Activated B cell treated with CpG ODN at 0.5 μM for 24 hours (primary cell): ENCODE results near the gene ZNF408. TPM values are rescaled to one million over a fixed set of nuclear protein-coding genes. Genes with fewer than 3 reads are reported as not detected.
"Not testable (repeated sequence)": the region's sequence is repeated elsewhere in the genome, so short reads cannot be mapped to it uniquely, and the experiment has no call there.

ENCODE experiments used
- ATAC-seq: fragments of 200-7000 bp; cut with Tn5 transposase; one replicate; pipeline ENCODE4 v1.10.0; 2021; ENCODE audit warnings: low read depth, mild to moderate bottlenecking, moderate library complexity
- CTCF ChIA-PET: fragments of 350-600 bp; sonication (Branson Sonifier 250); formaldehyde crosslinking; loops from one replicate; lab custom pipeline; 2021; ENCODE audit warnings: antibody characterized with exemption; lab: Charles Lee
- POLR2A ChIA-PET: fragments of 350-600 bp; sonication (Branson Sonifier 250); formaldehyde crosslinking; loops from one replicate; lab custom pipeline; 2021; ENCODE audit warnings: antibody characterized with exemption; lab: Charles Lee
- DNase-seq: peaks from one replicate; pipeline ENCODE4 v3.0.0; 2022
- H3K27ac Mint-ChIP-seq: one replicate; pipeline ENCODE4 v1.8.0; 2020; ENCODE audit warnings: mixed read lengths
- H3K27me3 Mint-ChIP-seq: one replicate; pipeline ENCODE4 v1.8.0; 2021; ENCODE audit warnings: mixed read lengths
- H3K36me3 Mint-ChIP-seq: one replicate; pipeline ENCODE4 v1.8.0; 2021; ENCODE audit warnings: low read depth, mixed read lengths
- H3K4me1 Mint-ChIP-seq: one replicate; pipeline ENCODE4 v1.8.0; 2021; ENCODE audit warnings: mixed read lengths
- H3K4me3 Mint-ChIP-seq: one replicate; pipeline ENCODE4 v1.8.0; 2020; ENCODE audit warnings: mild to moderate bottlenecking, mixed read lengths
- H3K9me3 Mint-ChIP-seq: one replicate; pipeline ENCODE4 v1.8.0; 2020; ENCODE audit warnings: mixed read lengths
- intact Hi-C: fragments of 100-400 bp; cut with micrococcal nuclease; formaldehyde crosslinking; loops from one replicate; pipeline ENCODE4 v1.15.1; 2024
- total RNA-seq: library from RNA; stranded (reverse); gene quantifications from 2 replicates; pipeline ENCODE4 v1.2.3, GENCODE V29; 2022
- TF ChIP-seq, protein P1 (sequence below): fragments of 200-600 bp; IDR thresholded peaks from one replicate; pipeline ENCODE4 v1.8.0; 2022; ENCODE audit warnings: antibody characterized with exemption, mild to moderate bottlenecking

The ZNF408 gene
- total RNA-seq, 1 donor from 2014 or later = 16.1 TPM

DNA sequence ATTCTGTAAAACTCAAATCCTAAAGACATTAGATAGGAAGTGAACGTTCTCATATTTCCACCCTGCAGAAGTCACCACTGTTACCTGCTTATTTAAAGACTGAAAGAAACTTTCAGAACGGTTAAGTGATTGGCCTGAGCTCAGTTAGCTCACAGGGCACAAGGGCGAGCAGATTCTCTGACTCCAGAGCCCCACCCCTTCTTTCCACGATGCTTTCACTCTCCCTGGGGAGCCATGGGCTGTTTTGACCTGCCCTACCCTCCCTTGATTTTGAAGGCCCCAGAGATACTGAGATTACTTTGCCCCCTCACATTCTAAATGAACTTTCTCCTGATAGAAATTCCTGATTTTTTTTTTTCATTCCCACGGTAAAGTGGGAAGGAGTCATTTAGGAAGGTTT is 34.3 kb upstream of the ZNF408 start:
- Mint-ChIP-seq H3K27me3 (no peaks in the 10 kb centered on the region), H3K36me3 (peaks cover 86% of the 10 kb centered on the region), H3K9me3 (no peaks in the 10 kb centered on the region), H3K27ac (peak overlapping the region; percentile 12), H3K4me3 (no peak overlapping the region), H3K4me1 (peaks cover 2% of the 10 kb centered on the region)
- DNase-seq = no peak
- TF ChIP-seq, protein P1, sequence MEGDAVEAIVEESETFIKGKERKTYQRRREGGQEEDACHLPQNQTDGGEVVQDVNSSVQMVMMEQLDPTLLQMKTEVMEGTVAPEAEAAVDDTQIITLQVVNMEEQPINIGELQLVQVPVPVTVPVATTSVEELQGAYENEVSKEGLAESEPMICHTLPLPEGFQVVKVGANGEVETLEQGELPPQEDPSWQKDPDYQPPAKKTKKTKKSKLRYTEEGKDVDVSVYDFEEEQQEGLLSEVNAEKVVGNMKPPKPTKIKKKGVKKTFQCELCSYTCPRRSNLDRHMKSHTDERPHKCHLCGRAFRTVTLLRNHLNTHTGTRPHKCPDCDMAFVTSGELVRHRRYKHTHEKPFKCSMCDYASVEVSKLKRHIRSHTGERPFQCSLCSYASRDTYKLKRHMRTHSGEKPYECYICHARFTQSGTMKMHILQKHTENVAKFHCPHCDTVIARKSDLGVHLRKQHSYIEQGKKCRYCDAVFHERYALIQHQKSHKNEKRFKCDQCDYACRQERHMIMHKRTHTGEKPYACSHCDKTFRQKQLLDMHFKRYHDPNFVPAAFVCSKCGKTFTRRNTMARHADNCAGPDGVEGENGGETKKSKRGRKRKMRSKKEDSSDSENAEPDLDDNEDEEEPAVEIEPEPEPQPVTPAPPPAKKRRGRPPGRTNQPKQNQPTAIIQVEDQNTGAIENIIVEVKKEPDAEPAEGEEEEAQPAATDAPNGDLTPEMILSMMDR = no peak
- intact Hi-C loops = no loop called here
- POLR2A ChIA-PET = no interaction called here
- ATAC-seq = no peak
- CTCF ChIA-PET = no interaction called here

DNA sequence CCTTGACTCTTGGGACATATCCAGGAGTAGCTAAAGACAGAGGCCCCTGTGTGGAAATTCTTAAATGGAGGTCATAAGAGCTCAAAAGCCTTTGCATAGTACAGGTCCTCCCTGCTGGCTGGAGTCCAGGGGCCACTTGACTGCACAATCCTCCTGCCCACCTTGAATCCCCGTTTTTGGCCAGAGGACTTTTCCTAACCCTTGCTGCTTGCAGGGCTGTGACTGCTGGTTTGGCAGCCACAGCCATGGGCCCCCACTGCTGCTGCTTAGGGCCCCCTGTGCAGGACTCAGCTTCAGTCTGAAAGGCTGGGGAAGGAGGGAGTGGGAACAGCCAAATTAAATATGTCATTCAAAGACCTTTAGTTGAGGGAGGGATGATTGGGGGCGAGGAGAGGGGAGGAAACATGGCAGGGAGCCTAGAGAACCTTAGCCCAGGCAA is 33.8 kb upstream of the ZNF408 start:
- Mint-ChIP-seq H3K27ac (no peak overlapping the region), H3K36me3 (peaks cover 86% of the 10 kb centered on the region), H3K4me1 (peaks cover 2% of the 10 kb centered on the region), H3K4me3 (no peak overlapping the region), H3K27me3 (no peaks in the 10 kb centered on the region), H3K9me3 (no peaks in the 10 kb centered on the region)
- TF ChIP-seq, protein P1 = no peak
- POLR2A ChIA-PET = no interaction called here
- no peak for ATAC-seq
- intact Hi-C loops = no loop called here
- CTCF ChIA-PET = no interaction called here
- no peak for DNase-seq

DNA sequence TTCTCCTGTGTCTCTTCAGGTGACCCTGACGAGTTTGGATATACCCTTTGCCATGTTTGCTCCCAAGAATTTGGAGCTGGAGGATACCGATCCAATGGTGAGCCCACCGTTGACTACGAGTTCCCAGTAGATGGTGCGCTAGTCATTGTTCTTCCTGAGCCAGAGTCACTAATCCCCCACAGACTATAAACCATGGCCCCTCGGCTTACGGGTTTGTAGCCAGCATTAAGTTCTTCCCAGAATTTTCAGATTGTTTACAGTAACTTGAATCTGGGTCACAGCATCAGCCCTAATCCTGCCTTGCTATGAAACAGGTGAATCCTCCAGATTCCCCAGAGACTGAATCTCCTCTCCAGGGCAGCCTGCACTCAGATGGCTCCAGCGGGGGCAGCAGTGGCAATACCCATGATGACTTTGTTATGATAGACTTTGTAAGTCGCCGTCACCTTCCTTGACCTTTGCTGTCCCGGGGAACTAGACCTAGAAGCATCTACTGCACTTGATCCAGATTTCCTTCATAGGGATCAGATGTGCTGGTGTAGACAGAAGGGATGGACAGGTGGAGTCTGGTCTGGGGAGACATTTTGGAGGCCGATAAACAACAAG is 32.2 kb upstream of the ZNF408 start:
- ATAC-seq (no peak), DNase-seq (no peak)
- ChIA-PET CTCF (no interaction called here), POLR2A (no interaction called here)
- H3K36me3 Mint-ChIP-seq = peaks cover 89% of the 10 kb centered on the region
- H3K27ac Mint-ChIP-seq = no peak overlapping the region
- H3K9me3 Mint-ChIP-seq = no peaks in the 10 kb centered on the region
- peaks cover 2% of the 10 kb centered on the region for H3K4me1 Mint-ChIP-seq
- no peak overlapping the region for H3K4me3 Mint-ChIP-seq
- intact Hi-C loops = no loop called here
- no peaks in the 10 kb centered on the region for H3K27me3 Mint-ChIP-seq
- TF ChIP-seq, protein P1 = no peak

DNA sequence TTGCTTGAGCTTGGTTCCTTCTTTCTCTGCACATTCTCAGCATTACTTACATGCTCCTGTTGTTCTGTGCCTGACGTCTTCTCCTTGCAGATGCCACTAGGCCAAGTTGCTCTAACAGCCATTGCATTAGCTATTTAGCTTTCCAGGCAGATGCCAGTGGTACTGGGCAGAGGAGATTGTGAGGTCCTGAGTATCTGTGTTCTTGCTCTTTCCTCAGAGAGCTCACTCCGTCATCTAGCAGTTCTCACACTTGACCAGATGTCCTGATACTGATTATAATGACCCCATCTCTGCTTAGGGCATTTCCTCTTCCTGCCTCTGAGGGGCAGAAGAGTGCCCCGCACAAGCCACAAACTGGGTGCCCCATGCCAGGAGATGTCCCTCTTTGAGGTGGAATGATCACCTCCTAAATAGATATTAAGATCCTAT is 31.1 kb upstream of the ZNF408 start:
- ATAC-seq (no peak), DNase-seq (no peak)
- H3K27ac Mint-ChIP-seq = no peak overlapping the region
- no peaks in the 10 kb centered on the region for H3K9me3 Mint-ChIP-seq
- no peaks in the 10 kb centered on the region for H3K27me3 Mint-ChIP-seq
- CTCF ChIA-PET = no interaction called here
- H3K4me1 Mint-ChIP-seq = peaks cover 7% of the 10 kb centered on the region
- intact Hi-C loops = no loop called here
- POLR2A ChIA-PET = no interaction called here
- TF ChIP-seq, protein P1 = no peak
- peaks cover 83% of the 10 kb centered on the region for H3K36me3 Mint-ChIP-seq
- H3K4me3 Mint-ChIP-seq = no peak overlapping the region

DNA sequence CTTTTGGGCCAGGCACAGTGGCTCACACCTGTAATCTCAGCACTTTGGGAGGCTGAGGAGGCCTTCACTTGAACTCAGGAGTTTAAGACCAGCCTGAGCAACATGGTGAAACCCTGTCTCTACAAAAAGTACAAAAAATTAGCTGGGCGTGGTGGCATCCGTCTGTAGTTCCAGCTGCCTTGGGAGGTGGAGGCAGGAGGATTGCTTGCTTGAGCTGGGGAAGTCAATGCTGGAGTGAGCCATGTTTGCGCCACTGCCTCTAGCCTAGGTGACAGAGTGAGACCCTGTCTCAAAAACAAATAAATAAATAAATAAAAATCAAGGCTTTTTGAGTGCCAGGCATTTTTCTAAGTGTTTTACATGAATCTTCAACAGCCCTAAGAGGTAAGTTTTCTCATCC is 30.3 kb upstream of the ZNF408 start:
- CTCF ChIA-PET, H3K27ac Mint-ChIP-seq, H3K27me3 Mint-ChIP-seq, intact Hi-C loops, H3K9me3 Mint-ChIP-seq, POLR2A ChIA-PET, H3K4me3 Mint-ChIP-seq, ATAC-seq, DNase-seq: not testable (repeated sequence)
- Mint-ChIP-seq H3K4me1 (peaks cover 15% of the 10 kb centered on the region), H3K36me3 (peaks cover 75% of the 10 kb centered on the region)

DNA sequence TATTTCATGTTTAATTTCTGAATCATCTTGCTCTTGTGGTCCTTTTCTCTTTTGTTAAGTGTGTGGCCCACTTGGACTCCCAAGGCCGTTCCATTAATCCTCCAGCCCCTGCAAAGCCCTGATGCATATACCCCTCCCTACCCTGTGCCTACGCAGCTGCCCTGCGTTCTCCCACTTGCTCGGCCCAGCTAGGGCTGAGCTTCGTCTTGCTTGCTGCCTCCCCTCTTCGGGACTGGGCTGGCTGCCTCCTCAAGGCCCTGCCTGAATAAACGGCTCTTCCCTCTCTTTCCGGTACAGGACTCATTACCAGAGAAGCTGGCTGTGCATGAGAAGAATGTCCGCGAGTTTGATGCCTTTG is 28.9 kb upstream of the ZNF408 start:
- Mint-ChIP-seq H3K27ac (no peak overlapping the region), H3K4me1 (peaks cover 27% of the 10 kb centered on the region), H3K4me3 (no peak overlapping the region), H3K27me3 (no peaks in the 10 kb centered on the region), H3K36me3 (peaks cover 68% of the 10 kb centered on the region), H3K9me3 (no peaks in the 10 kb centered on the region)
- POLR2A ChIA-PET = no interaction called here
- TF ChIP-seq, protein P1 = no peak
- DNase-seq (no peak), ATAC-seq (no peak)
- intact Hi-C loops = no loop called here
- CTCF ChIA-PET = no interaction called here
